ENCODE measurements around the gene PTPRB.

DNA sequence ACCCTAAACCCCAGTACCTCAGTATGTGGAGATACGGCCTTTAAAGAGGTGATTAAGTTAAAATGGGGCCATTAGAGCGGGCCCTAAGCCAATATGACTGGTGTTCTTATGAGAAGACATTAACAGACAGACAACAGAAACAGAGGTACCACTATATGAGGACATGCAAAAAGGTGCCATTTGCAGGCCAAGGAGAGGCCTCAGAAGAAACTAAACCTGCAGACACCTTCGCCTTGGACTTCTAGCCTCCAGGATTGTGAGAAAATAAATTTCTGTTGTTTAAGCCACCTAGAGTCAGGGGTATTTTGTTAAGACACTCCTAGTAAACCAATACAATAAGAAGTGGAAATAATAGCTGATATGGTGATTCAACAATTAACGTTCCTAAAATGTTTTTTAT lies 32.6 kb downstream of the PTPRB start:
- TF ChIP-seq HOXC10 (CRISPR knock-in tag; IDR thresholded peaks at IDR 0.05) (no peak), ZNF311 (tag by site-specific recombination; IDR thresholded peaks at IDR 0.05; ENCODE audit: borderline replicate concordance) (no peak), ZNF664 (tag by site-specific recombination; IDR thresholded peaks at IDR 0.05) (no peak), ZNF366 (tag by site-specific recombination; conservative IDR thresholded peaks at IDR 0.05) (no peak), ZNF184 (tag by site-specific recombination; IDR thresholded peaks at IDR 0.05) (no peak), ZNF558 (tag by site-specific recombination; IDR thresholded peaks at IDR 0.05) (no peak)
- TF ChIP-seq, protein P1, sequence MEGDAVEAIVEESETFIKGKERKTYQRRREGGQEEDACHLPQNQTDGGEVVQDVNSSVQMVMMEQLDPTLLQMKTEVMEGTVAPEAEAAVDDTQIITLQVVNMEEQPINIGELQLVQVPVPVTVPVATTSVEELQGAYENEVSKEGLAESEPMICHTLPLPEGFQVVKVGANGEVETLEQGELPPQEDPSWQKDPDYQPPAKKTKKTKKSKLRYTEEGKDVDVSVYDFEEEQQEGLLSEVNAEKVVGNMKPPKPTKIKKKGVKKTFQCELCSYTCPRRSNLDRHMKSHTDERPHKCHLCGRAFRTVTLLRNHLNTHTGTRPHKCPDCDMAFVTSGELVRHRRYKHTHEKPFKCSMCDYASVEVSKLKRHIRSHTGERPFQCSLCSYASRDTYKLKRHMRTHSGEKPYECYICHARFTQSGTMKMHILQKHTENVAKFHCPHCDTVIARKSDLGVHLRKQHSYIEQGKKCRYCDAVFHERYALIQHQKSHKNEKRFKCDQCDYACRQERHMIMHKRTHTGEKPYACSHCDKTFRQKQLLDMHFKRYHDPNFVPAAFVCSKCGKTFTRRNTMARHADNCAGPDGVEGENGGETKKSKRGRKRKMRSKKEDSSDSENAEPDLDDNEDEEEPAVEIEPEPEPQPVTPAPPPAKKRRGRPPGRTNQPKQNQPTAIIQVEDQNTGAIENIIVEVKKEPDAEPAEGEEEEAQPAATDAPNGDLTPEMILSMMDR (tag by site-specific recombination; IDR thresholded peaks at IDR 0.05), result no peak
- TF ChIP-seq, protein P2, sequence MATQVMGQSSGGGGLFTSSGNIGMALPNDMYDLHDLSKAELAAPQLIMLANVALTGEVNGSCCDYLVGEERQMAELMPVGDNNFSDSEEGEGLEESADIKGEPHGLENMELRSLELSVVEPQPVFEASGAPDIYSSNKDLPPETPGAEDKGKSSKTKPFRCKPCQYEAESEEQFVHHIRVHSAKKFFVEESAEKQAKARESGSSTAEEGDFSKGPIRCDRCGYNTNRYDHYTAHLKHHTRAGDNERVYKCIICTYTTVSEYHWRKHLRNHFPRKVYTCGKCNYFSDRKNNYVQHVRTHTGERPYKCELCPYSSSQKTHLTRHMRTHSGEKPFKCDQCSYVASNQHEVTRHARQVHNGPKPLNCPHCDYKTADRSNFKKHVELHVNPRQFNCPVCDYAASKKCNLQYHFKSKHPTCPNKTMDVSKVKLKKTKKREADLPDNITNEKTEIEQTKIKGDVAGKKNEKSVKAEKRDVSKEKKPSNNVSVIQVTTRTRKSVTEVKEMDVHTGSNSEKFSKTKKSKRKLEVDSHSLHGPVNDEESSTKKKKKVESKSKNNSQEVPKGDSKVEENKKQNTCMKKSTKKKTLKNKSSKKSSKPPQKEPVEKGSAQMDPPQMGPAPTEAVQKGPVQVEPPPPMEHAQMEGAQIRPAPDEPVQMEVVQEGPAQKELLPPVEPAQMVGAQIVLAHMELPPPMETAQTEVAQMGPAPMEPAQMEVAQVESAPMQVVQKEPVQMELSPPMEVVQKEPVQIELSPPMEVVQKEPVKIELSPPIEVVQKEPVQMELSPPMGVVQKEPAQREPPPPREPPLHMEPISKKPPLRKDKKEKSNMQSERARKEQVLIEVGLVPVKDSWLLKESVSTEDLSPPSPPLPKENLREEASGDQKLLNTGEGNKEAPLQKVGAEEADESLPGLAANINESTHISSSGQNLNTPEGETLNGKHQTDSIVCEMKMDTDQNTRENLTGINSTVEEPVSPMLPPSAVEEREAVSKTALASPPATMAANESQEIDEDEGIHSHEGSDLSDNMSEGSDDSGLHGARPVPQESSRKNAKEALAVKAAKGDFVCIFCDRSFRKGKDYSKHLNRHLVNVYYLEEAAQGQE (tag by site-specific recombination; IDR thresholded peaks at IDR 0.05), result no peak
- TF ChIP-seq, protein P3, sequence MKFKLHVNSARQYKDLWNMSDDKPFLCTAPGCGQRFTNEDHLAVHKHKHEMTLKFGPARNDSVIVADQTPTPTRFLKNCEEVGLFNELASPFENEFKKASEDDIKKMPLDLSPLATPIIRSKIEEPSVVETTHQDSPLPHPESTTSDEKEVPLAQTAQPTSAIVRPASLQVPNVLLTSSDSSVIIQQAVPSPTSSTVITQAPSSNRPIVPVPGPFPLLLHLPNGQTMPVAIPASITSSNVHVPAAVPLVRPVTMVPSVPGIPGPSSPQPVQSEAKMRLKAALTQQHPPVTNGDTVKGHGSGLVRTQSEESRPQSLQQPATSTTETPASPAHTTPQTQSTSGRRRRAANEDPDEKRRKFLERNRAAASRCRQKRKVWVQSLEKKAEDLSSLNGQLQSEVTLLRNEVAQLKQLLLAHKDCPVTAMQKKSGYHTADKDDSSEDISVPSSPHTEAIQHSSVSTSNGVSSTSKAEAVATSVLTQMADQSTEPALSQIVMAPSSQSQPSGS (tag by site-specific recombination; IDR thresholded peaks at IDR 0.05; ENCODE audit: low read depth), result no peak
- TF ChIP-seq, protein P4, sequence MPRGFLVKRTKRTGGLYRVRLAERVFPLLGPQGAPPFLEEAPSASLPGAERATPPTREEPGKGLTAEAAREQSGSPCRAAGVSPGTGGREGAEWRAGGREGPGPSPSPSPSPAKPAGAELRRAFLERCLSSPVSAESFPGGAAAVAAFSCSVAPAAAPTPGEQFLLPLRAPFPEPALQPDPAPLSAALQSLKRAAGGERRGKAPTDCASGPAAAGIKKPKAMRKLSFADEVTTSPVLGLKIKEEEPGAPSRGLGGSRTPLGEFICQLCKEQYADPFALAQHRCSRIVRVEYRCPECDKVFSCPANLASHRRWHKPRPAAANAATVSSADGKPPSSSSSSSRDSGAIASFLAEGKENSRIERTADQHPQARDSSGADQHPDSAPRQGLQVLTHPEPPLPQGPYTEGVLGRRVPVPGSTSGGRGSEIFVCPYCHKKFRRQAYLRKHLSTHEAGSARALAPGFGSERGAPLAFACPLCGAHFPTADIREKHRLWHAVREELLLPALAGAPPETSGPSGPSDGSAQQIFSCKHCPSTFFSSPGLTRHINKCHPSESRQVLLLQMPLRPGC (tag by site-specific recombination; IDR thresholded peaks at IDR 0.05), result no peak

Measured in HEK293 (cell line).